Urothelium cell line (cell line): ENCODE data around the gene PDK4.

ENCODE experiments used
- DNase-seq: peaks from one replicate; pipeline ENCODE4 v3.0.0; 2011; ENCODE audit warnings: low spot score, mixed read lengths
- FAIRE-seq: peaks from 2 replicates; lab custom pipeline; 2011; peaks lifted over from hg19 to GRCh38; lab: Jason Lieb, UNC

The PDK4 gene

DNA sequence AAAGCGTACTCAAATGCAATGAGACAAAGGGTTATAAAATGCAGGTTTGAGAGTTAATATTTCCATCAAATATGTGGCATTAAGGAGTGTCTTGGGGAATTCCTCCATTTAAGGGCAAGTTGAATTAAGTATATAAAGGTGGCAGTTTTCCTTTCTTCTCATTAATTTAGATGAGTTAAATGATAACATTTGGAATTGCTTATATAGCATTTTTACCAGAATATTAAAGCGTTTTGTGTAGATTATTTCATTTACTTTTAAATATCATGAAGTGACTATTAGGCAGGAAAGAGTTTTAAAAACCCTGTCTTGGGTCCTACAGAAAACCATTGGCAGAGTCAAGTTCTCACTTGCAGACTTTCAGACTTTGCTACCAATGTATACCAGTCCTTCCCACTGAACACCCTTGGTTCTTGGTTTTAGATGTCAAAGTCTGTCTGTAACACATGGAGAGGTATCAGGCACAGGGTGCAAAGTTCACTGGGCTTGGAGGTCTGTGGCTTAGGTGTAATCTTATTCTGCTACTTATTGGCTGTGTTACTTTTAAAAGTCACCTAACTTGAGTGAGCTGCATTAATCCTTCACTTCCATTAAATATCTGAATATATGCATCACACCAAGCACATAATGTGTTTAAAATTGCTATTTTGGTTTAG lies 59.5 kb downstream of the PDK4 start:
- FAIRE-seq, result no peak
- no peak for DNase-seq

DNA sequence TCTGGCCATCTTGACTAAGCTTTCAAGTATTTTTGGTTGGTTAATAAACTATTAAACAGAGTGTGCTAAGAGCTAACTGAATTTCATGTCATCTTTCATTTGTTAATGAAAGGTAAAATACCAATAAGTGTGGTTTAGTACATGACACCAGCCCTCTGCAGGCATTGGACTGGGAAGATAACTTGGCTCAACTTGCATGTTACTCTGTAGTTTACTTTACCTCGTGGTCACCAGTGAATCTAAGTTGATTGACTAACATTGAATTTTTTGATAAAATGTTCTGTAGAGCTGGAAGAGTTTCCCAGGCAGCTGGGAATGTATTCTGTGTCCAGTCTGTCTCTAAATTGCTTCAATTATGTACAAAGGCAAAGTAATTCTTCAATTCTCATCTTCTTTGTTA lies 60.7 kb downstream of the PDK4 start:
- no peak for DNase-seq
- no peak for FAIRE-seq

DNA sequence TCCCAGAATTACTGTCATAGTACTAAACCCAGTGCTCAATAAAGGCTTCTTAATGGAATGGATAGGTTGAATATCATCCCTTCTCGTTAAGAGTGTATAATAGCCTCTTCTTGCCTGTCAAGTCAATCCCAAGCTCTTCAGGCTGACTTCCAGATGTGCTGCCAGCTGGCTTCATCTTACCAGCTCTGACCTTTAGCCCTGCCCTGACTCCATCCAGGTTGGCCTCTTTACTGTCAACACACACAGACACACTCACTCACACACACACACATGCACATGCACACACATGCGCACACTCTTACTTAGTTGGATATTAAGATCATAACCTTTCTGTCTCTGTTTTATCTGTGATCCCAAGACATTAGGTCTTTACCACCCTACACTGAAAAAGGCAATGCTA lies 61.5 kb downstream of the PDK4 start:
- FAIRE-seq (peak; percentile 50), DNase-seq (no peak)
